Fibroblast of the aortic adventitia (primary cell): Measurements from ENCODE around the gene DOCK10. TPM values are rescaled to one million over a fixed set of nuclear protein-coding genes. Genes with fewer than 3 reads are reported as not detected.

Experiments
- DNase-seq: peaks from one replicate; pipeline ENCODE4 v3.0.0-alpha.2; 2010; ENCODE audit warnings: low read depth
- H3K4me3 ChIP-seq: 2 replicates; pipeline ENCODE4 v1.5.1; 2011; ENCODE audit warnings: low read depth, mild to moderate bottlenecking, control low read depth, low read length, moderate library complexity
- total RNA-seq: library from RNA; depleted of rRNA; stranded (reverse); fragments of >200 nt; gene quantifications from 2 replicates; pipeline ENCODE4 v1.2.3, GENCODE V29; 2012; ENCODE audit warnings: low replicate concordance
- TF ChIP-seq, protein P1 (sequence below): IDR thresholded peaks from 2 replicates; pipeline ENCODE4 v1.5.1; 2011; ENCODE audit warnings: mild to moderate bottlenecking, low read length, control low read depth, inconsistent platforms; ENCODE audit not compliant: insufficient read depth

The DOCK10 gene
- total RNA-seq, 1 donor, result 66.2 TPM

DNA sequence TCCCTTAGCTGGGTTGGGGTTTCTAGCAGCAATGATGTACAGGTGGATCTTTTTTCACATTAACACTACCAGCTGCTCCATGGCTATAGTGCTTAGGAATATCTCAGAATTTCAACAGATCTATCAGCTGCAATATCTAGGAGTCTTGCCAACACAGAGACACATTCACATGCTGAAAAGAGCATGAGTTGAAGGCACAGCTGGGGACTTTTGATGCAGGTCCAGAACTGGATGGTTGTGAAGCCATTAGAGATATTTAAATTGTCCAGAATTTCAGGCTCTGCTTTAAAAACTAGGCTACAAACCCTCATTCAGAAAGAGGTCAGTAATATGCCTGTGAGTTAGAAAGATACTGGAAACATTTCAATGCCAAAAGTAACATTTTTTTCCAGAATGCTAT, 203.9 kb downstream of the DOCK10 start:
- peak; percentile 80 for DNase-seq
- H3K4me3 ChIP-seq, result no peak overlapping the region
- TF ChIP-seq, protein P1, sequence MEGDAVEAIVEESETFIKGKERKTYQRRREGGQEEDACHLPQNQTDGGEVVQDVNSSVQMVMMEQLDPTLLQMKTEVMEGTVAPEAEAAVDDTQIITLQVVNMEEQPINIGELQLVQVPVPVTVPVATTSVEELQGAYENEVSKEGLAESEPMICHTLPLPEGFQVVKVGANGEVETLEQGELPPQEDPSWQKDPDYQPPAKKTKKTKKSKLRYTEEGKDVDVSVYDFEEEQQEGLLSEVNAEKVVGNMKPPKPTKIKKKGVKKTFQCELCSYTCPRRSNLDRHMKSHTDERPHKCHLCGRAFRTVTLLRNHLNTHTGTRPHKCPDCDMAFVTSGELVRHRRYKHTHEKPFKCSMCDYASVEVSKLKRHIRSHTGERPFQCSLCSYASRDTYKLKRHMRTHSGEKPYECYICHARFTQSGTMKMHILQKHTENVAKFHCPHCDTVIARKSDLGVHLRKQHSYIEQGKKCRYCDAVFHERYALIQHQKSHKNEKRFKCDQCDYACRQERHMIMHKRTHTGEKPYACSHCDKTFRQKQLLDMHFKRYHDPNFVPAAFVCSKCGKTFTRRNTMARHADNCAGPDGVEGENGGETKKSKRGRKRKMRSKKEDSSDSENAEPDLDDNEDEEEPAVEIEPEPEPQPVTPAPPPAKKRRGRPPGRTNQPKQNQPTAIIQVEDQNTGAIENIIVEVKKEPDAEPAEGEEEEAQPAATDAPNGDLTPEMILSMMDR, result no peak

DNA sequence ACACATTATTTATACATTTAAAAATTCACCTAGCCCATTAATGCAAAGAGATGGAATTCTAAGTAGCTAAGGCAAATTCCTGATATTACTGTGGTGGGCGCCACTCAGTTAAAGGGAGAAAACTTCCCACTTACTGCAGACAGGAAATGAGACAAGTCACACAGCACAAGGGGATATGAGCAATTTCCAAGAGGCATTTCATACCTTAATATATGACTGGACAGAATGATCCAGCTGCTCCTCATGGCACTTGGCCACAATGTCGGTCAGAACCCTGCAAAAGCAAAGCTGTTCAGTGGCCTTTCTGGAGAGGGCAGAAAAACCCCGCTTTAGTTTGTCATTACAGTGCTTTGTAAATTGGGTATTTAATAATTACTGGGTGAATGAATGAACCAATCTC, 204.7 kb downstream of the DOCK10 start:
- no peak overlapping the region for H3K4me3 ChIP-seq
- DNase-seq, result peak; percentile 78
- TF ChIP-seq, protein P1, result no peak

DNA sequence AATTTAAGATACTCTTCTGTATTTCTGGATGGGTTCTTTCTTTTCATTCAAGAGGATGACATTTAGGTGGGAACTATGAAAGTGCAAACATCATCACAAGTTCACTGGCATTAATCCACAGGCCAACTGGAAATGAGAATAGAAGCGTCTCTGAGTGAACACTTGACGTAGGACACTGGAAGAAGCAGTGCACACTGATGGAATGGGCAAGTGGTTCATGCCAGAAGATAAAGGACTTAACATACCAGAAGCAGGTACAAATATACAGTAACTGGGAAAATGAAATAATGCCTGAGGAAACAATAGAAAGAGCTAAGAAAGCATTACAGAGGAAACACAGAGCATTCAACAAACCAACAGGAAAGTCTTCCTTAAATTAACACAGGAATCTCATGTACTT, 205.2 kb downstream of the DOCK10 start:
- H3K4me3 ChIP-seq, result no peak overlapping the region
- no peak for DNase-seq
- TF ChIP-seq, protein P1, result no peak

DNA sequence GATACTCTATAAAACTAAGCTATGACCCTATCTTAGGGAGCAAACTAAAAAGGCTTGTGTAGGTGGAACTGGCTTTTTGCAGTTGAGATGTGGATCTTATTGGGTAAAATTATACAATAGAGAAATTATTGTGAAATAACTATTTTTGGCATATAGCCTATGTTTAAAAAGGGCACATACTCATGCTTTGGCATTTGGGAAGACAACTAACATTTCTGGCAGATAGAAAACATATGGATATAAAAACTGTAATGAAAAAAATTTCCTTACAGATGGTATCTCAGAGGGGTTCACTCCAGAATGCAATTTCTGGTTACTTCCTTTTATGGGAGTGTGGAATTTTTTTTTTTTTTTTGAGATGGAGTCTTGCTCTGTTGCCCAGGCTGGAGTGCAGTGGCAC, 206.0 kb downstream of the DOCK10 start:
- TF ChIP-seq, protein P1, result no peak
- H3K4me3 ChIP-seq, result no peak overlapping the region
- peak; percentile 67 for DNase-seq

DNA sequence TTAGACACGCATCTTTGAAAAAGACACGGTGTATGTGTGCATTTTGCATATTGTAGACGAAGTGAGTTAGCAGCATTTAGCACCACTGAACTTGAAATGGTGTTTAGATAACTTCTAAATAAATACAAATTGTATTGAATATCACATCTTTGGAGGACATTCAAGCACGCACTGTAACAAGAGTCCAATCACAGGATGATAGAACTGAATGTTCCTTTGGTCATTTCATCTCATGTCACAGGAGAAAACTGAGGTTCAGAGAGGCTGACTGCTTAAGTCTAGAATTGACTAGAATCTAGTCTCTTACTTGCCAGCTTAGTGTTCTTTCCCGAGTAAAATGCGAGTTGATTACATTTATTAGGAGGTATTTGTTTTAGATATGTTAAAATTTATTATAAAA, 206.9 kb downstream of the DOCK10 start:
- TF ChIP-seq, protein P1, result no peak
- no peak overlapping the region for H3K4me3 ChIP-seq
- DNase-seq, result no peak

DNA sequence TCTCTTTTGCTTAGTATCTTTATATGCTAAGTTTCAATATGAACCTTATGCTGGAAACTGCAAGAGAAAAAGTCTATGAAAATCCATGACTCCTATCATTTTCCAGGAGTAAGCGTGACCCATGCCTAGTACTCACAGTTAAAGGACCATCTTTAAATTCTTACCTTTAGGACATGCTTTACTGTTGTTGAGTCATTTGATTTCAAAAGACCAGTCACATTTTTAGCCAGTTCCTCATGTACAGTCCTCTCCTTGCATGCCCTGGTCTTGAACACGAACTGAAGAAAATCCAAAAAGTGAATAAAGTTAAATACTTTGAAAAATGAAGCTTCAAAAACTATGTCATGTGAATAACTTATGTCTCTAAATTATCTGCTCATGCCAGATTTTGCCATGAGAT, 208.3 kb downstream of the DOCK10 start:
- H3K4me3 ChIP-seq, result no peak overlapping the region
- TF ChIP-seq, protein P1, result no peak
- no peak for DNase-seq

DNA sequence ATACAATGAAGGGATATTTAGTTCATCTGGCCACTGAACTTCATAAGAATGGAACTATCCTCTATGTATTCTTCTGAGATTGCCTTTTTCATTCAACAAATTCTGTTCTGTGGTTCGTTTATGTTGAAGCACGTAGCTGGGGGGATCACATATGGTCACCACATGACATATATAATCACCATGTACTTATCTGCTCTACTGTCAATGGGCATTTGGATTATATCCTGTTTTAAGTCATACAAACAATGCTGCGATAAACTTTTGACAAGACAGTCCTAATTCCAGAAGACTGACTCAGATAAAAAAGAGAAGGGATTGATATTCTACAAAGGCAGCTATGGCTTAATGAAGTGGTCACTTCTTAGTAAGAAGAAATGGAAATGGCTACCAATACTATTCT, 210.1 kb downstream of the DOCK10 start:
- TF ChIP-seq, protein P1, result no peak
- DNase-seq, result no peak
- no peak overlapping the region for H3K4me3 ChIP-seq
